K562 (cell line): ENCODE results near the gene SRGAP3. TPM values are rescaled to one million over a fixed set of nuclear protein-coding genes. Genes with fewer than 3 reads are reported as not detected.

Experiments used
- ATAC-seq: fragments of 200-7000 bp; cut with Tn5 transposase; 3 replicates; pipeline ENCODE4 v1.9.1; 2020; ENCODE audit warnings: moderate library complexity
- BruUV-seq: library from RNA; stranded (reverse); fragments of 400-500 nt; replicated peaks from 2 replicates; lab custom pipeline; 2021; lab: Mats Ljungman, UMichigan
- CTCF ChIA-PET: fragments of 300-600 bp; formaldehyde crosslinking; extraction: SDS; loops from one replicate; lab custom pipeline; 2021; ENCODE audit warnings: low intra/inter-chr PET ratio; lab: Yijun Ruan, JAX
- POLR2A ChIA-PET: fragments of 300-600, 350-650 bp; sonication (Branson Sonifier 250); formaldehyde crosslinking; extraction: SDS; loops from one replicate; lab custom pipeline; 2021; ENCODE audit warnings: antibody characterized with exemption, inconsistent platforms; lab: Yijun Ruan, JAX
- DNase-seq, 4 experiments: peaks; one replicate each; pipeline versions ENCODE4 v3.0.0 to v3.0.0-alpha.2; 2011 to 2018; ENCODE audit warnings: low spot score in 3 of 4, mixed read lengths in 3 of 4; ENCODE audit errors: extremely low read depth in 1 of 4
- FAIRE-seq: peaks from 2 replicates; lab custom pipeline; 2011; peaks lifted over from hg19 to GRCh38; lab: Jason Lieb, UNC
- H2AFZ ChIP-seq: 2 replicates; pipeline ENCODE4 v1.6.0; 2011; ENCODE audit warnings: low read depth, low read length, control low read depth, inconsistent platforms
- H3K27ac ChIP-seq: fragments of 200-600 bp; 3 replicates; pipeline ENCODE4 v1.8.0; 2011; ENCODE audit warnings: low read depth, mild to moderate bottlenecking, control low read depth, inconsistent platforms, low read length, moderate library complexity, mixed read lengths; ENCODE audit errors: extremely low read depth
- H3K27me3 ChIP-seq, 2 experiments: fragments of 300-600 bp in 1 of 2; 2 replicates in 1 of 2; 3 replicates in 1 of 2; pipeline versions ENCODE4 v1.6.0 to v1.8.0; 2011; ENCODE audit warnings: inconsistent platforms in 2 of 2, low read length in 2 of 2, mild to moderate bottlenecking in 1 of 2, mixed read lengths in 1 of 2, moderate library complexity in 1 of 2; ENCODE audit not compliant: control insufficient read depth in 2 of 2, insufficient read depth in 2 of 2
- H3K36me3 ChIP-seq: fragments of 300-600 bp; 3 replicates; pipeline ENCODE4 v1.8.0; 2011; ENCODE audit warnings: mild to moderate bottlenecking, low read length, inconsistent platforms; ENCODE audit not compliant: control insufficient read depth, insufficient read depth
- H3K4me1 ChIP-seq, 2 experiments: fragments of 200-600 bp in 1 of 2; replicated peaks in 1 of 2; 2 replicates in 1 of 2; 3 replicates in 1 of 2; pipeline versions ENCODE4 v1.5.1 to v1.8.0; 2011; ENCODE audit warnings: inconsistent platforms in 2 of 2, low read length in 2 of 2, mild to moderate bottlenecking in 1 of 2, mixed read lengths in 1 of 2, moderate library complexity in 1 of 2; ENCODE audit not compliant: control insufficient read depth in 2 of 2, insufficient read depth in 2 of 2
- H3K4me2 ChIP-seq: 2 replicates; pipeline ENCODE4 v1.6.1; 2011; ENCODE audit warnings: low read length, control low read depth, inconsistent platforms, mixed read lengths; ENCODE audit not compliant: insufficient read depth
- H3K4me3 ChIP-seq: fragments of 200-600 bp; sonication (generic), shearing (Covaris generic); 2 replicates; pipeline ENCODE4 v1.5.1; 2016; ENCODE audit warnings: control low read depth, inconsistent platforms
- H3K79me2 ChIP-seq: fragments of 200-600 bp; 3 replicates; pipeline ENCODE4 v1.8.0; 2011; ENCODE audit warnings: low read length, inconsistent platforms; ENCODE audit not compliant: control insufficient read depth, insufficient read depth
- H3K9ac ChIP-seq, 2 experiments: 2 replicates each; pipeline versions ENCODE4 v1.6.0 to v1.6.1; 2011; ENCODE audit warnings: low read depth in 2 of 2, low read length in 2 of 2, control low read depth in 1 of 2, inconsistent platforms in 1 of 2, mild to moderate bottlenecking in 1 of 2, mixed read lengths in 1 of 2; ENCODE audit not compliant: insufficient read depth in 1 of 2
- H3K9me1 ChIP-seq: one replicate; pipeline ENCODE4 v1.6.0; 2011; ENCODE audit warnings: inconsistent platforms, mild to moderate bottlenecking, low read length, moderate library complexity; ENCODE audit not compliant: control insufficient read depth, insufficient read depth
- H3K9me3 ChIP-seq: replicated peaks from 2 replicates; pipeline ENCODE4 v1.5.1; 2011; ENCODE audit warnings: low read depth, low read length, inconsistent platforms; ENCODE audit not compliant: control insufficient read depth, insufficient read depth
- H4K20me1 ChIP-seq: replicated peaks from 2 replicates; pipeline ENCODE4 v1.6.1; 2011; ENCODE audit warnings: low read length, inconsistent platforms, mixed read lengths; ENCODE audit not compliant: control insufficient read depth, insufficient read depth
- BACH1 ChIP-seq: fragments of 200-800 bp; sonication (Bioruptor generic); IDR thresholded peaks from 2 replicates; pipeline ENCODE4 v1.6.1; 2016; ENCODE audit warnings: missing genetic modification characterization, missing compliant biosample characterization
- MEIS2 ChIP-seq: fragments of 450-650 bp; IDR thresholded peaks from 2 replicates; pipeline ENCODE4 v1.6.1; 2014; ENCODE audit warnings: mild to moderate bottlenecking; ENCODE audit not compliant: partially characterized antibody
- MTA1 ChIP-seq: fragments of 450-650 bp; IDR thresholded peaks from 2 replicates; pipeline ENCODE4 v1.6.1; 2017; ENCODE audit warnings: borderline replicate concordance
- POLR2AphosphoS5 ChIP-seq: IDR thresholded peaks from 2 replicates; pipeline ENCODE4 v1.6.1; 2011; ENCODE audit warnings: mild to moderate bottlenecking, low read depth, low read length, moderate library complexity; ENCODE audit not compliant: control insufficient read depth, insufficient read depth
- PYGO2 ChIP-seq: fragments of 450-650 bp; IDR thresholded peaks from 2 replicates; pipeline ENCODE4 v1.6.1; 2016; ENCODE audit warnings: mild to moderate bottlenecking, missing genetic modification characterization, moderate library complexity, missing compliant biosample characterization
- XRCC5 ChIP-seq: fragments of 200-400 bp; formaldehyde crosslinking; IDR thresholded peaks from 2 replicates; pipeline ENCODE4 v1.6.1; 2017; ENCODE audit warnings: low read depth, mild to moderate bottlenecking, low read length
- ZNF79 ChIP-seq: fragments of 250-450 bp; sonication (Bioruptor Pico); IDR thresholded peaks from 2 replicates; pipeline ENCODE4 v1.4.0; 2020; ENCODE audit warnings: low read depth, mild to moderate bottlenecking, moderate library complexity
- WGBS: fragments of 100-300 bp; shearing (Covaris generic); methylation state at CpG from one replicate; pipeline ENCODE4 v1.1.6; 2016; ENCODE audit warnings: low coverage, mixed read lengths; ENCODE audit not compliant: insufficient coverage; ENCODE audit errors: missing lambda C conversion rate; 5-methylcytosine and 5-hydroxymethylcytosine counted together
- in situ Hi-C: fragments of 300-500 bp; cut with MboI; formaldehyde crosslinking; loops from 4 replicates; pipeline ENCODE4 v1.15.0; 2018; ENCODE audit warnings: inconsistent platforms, mixed read lengths
- intact Hi-C: fragments of 100-400 bp; cut with micrococcal nuclease; formaldehyde crosslinking; loops from 2 replicates; pipeline ENCODE4 v1.14.2; 2022
- polyA plus RNA-seq, 8 experiments: library from polyadenylated mRNA; depleted of rRNA in 4 of 8; stranded (reverse) in 5 of 8; unstranded in 3 of 8; fragments of >200 nt; fragmentation: Nextera tagmentation in 2 of 8; fragmentation: Illumina TruSeq in 1 of 8; extraction: Ambion mirVana in 2 of 8; extraction: Trizol in 1 of 8; gene quantifications; 2 replicates each; pipeline versions ENCODE4 v1.2.1 to v1.2.3, GENCODE V29; 2011 to 2014; ENCODE audit warnings: inconsistent platforms in 1 of 8, missing spikeins in 1 of 8
- total RNA-seq, 7 experiments: library from RNA; depleted of rRNA in 6 of 7; stranded (reverse); fragments of >200 nt in 6 of 7; fragmentation: Illumina TruSeq in 2 of 7; extraction: Trizol in 2 of 7; gene quantifications; 2 replicates each; pipeline versions ENCODE4 v1.2.1 to v1.2.3, GENCODE V29; 2011 to 2021; ENCODE audit warnings: low replicate concordance in 1 of 7
- TF ChIP-seq, protein P1 (sequence below): sonication (generic); IDR thresholded peaks from 2 replicates; pipeline ENCODE4 v1.6.1; 2016
- TF ChIP-seq, protein P2 (sequence below): fragments of 250-450 bp; sonication (Bioruptor Pico); IDR thresholded peaks from 2 replicates; pipeline ENCODE4 v1.8.0; 2021; ENCODE audit warnings: mild to moderate bottlenecking, moderate library complexity
- TF ChIP-seq, protein P3 (sequence below): fragments of 250-450 bp; sonication (Bioruptor Pico); IDR thresholded peaks from 2 replicates; pipeline ENCODE4 v1.8.0; 2021; ENCODE audit warnings: moderate library complexity, mild to moderate bottlenecking, inconsistent platforms

SRGAP3 gene
- total and polyA plus RNA-seq, 9 of the 15 experiments (the other 6 are each of a cell fraction or from before 2014, with no cell fraction given): 0.11 to 0.85 (median 0.35) TPM; not detected in 2

GRCh38 chr3:9257092-9257491 is 7.6 kb upstream of the SRGAP3 start:
- no TSS peak for BruUV-seq
- peaks cover 6 to 43% of the 10 kb centered on the region in 2 experiments; a peak in 3 of 5 replicates for H3K27me3 ChIP-seq
- ChIA-PET POLR2A (interaction anchor here (1.1 kb wide), 1 partner anchor 106 kb away, joined by 4 read pairs; the partner anchor contains the start of gene THUMPD3), CTCF (no interaction called here)
- H3K9me3 ChIP-seq: no peaks in the 10 kb centered on the region
- H3K9me1 ChIP-seq: no peaks in the 10 kb centered on the region
- no peak overlapping the region for H3K4me3 ChIP-seq
- ATAC-seq (no peak), FAIRE-seq (no peak), DNase-seq (no peak)
- no peaks in the 10 kb centered on the region for H3K79me2 ChIP-seq
- 0% methylated on average over 2 of the region's 2 CpGs for whole genome bisulfite sequencing
- H3K4me2 ChIP-seq: no peak overlapping the region
- no peaks in the 10 kb centered on the region for H3K36me3 ChIP-seq
- H3K27ac ChIP-seq: no peak overlapping the region
- H3K9ac ChIP-seq: no peak overlapping the region
- in situ Hi-C loops: no loop called here
- no peak overlapping the region for H2AFZ ChIP-seq
- TF ChIP-seq XRCC5 (no peak), ZNF79 (CRISPR knock-in tag) (no peak), POLR2AphosphoS5 (no peak)
- intact Hi-C loops: no loop called here
- no peaks in the 10 kb centered on the region for H4K20me1 ChIP-seq
- H3K4me1 ChIP-seq: no peaks in the 10 kb centered on the region

DNA sequence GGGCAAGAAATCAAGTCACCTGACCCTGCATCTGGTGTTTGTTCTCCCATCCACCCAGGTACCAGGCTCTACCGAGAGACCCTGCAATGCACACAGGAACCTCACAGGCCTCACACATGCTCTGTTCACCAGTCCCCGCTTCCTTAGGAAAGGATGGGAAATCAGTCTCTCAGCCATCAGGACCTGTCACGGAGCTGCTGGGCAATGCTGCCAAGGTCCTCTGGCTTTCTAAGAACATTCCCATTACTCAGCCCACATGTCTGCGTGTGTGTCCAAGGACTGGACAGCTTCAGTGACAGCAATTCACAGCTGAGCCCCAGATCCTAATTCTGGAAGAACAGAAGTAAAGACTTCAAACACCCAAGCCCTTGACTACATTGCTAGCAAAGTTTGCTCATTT is 6.5 kb upstream of the SRGAP3 start:
- no peak overlapping the region for H2AFZ ChIP-seq
- 0% methylated on average over 4 of the region's 4 CpGs for WGBS
- CTCF ChIA-PET: no interaction called here
- H4K20me1 ChIP-seq: no peaks in the 10 kb centered on the region
- H3K27ac ChIP-seq: no peak overlapping the region
- H3K27me3 ChIP-seq: peaks cover 6 to 54% of the 10 kb centered on the region in 2 experiments; a peak in 3 of 5 replicates
- no peaks in the 10 kb centered on the region for H3K9me3 ChIP-seq
- H3K79me2 ChIP-seq: no peaks in the 10 kb centered on the region
- no peaks in the 10 kb centered on the region for H3K4me1 ChIP-seq
- TF ChIP-seq MTA1 (no peak), MEIS2 (no peak), BACH1 (tag) (no peak), PYGO2 (tag) (no peak)
- TF ChIP-seq, protein P1, sequence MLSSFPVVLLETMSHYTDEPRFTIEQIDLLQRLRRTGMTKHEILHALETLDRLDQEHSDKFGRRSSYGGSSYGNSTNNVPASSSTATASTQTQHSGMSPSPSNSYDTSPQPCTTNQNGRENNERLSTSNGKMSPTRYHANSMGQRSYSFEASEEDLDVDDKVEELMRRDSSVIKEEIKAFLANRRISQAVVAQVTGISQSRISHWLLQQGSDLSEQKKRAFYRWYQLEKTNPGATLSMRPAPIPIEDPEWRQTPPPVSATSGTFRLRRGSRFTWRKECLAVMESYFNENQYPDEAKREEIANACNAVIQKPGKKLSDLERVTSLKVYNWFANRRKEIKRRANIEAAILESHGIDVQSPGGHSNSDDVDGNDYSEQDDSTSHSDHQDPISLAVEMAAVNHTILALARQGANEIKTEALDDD: no peak
- TF ChIP-seq, protein P2, sequence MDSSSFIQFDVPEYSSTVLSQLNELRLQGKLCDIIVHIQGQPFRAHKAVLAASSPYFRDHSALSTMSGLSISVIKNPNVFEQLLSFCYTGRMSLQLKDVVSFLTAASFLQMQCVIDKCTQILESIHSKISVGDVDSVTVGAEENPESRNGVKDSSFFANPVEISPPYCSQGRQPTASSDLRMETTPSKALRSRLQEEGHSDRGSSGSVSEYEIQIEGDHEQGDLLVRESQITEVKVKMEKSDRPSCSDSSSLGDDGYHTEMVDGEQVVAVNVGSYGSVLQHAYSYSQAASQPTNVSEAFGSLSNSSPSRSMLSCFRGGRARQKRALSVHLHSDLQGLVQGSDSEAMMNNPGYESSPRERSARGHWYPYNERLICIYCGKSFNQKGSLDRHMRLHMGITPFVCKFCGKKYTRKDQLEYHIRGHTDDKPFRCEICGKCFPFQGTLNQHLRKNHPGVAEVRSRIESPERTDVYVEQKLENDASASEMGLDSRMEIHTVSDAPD (CRISPR knock-in tag): no peak
- TF ChIP-seq, protein P3, sequence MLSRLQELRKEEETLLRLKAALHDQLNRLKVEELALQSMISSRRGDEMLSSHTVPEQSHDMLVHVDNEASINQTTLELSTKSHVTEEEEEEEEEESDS (CRISPR knock-in tag): no peak
- no peak overlapping the region for H3K4me3 ChIP-seq
- intact Hi-C loops: no loop called here
- DNase-seq (no peak), FAIRE-seq (no peak), ATAC-seq (no peak)
- BruUV-seq: no TSS peak
- no peaks in the 10 kb centered on the region for H3K9me1 ChIP-seq
- no peak overlapping the region for H3K9ac ChIP-seq
- POLR2A ChIA-PET: interaction anchor here (0.6 kb wide), 1 partner anchor 31 kb away, joined by 3 read pairs; no protein-coding TSS in a partner anchor
- in situ Hi-C loops: no loop called here
- no peak overlapping the region for H3K4me2 ChIP-seq
- H3K36me3 ChIP-seq: no peaks in the 10 kb centered on the region
